HL-60 (cell line): ENCODE data around the gene UTP25.
A peak's percentile ranks its signal among the peaks of the same experiment; 100 is the strongest.

Experiments used
- DNase-seq, 2 experiments: peaks; one replicate each; pipeline ENCODE4 v3.0.0-alpha.2; 2010 to 2020; ENCODE audit warnings: low read depth in 1 of 2, low spot score in 1 of 2
- H3K27ac ChIP-seq: fragments of 250-450 bp; sonication (Bioruptor Pico); replicated peaks from 2 replicates; pipeline ENCODE4 v1.5.1; 2020; ENCODE audit warnings: mild to moderate bottlenecking, moderate library complexity
- H3K27me3 ChIP-seq: fragments of 250-450 bp; sonication (Bioruptor Pico); 2 replicates; pipeline ENCODE4 v1.5.1; 2021; ENCODE audit warnings: mild to moderate bottlenecking, moderate library complexity; ENCODE audit not compliant: insufficient read depth, poor library complexity, severe bottlenecking
- H3K4me3 ChIP-seq: replicated peaks from 2 replicates; pipeline ENCODE4 v1.5.1; 2011; ENCODE audit warnings: mild to moderate bottlenecking, control low read depth, low read length; ENCODE audit not compliant: insufficient read depth
- GABPA ChIP-seq: IDR thresholded peaks from 2 replicates; pipeline ENCODE4 v1.6.1; 2012; ENCODE audit warnings: low read depth
- POLR2AphosphoS5 ChIP-seq: IDR thresholded peaks from 2 replicates; pipeline ENCODE4 v1.6.1; 2012; ENCODE audit warnings: low read depth
- REST ChIP-seq: IDR thresholded peaks from 2 replicates; pipeline ENCODE4 v1.6.1; 2012; ENCODE audit warnings: low read depth; ENCODE audit not compliant: insufficient replicate concordance
- SPI1 ChIP-seq: IDR thresholded peaks from 2 replicates; pipeline ENCODE4 v1.6.1; 2012; ENCODE audit warnings: low read depth, mild to moderate bottlenecking, borderline replicate concordance
- TF ChIP-seq, protein P1 (sequence below): IDR thresholded peaks from one replicate; pipeline ENCODE4 v1.5.1; 2011; ENCODE audit warnings: low read length, control low read depth, inconsistent platforms; ENCODE audit not compliant: insufficient read depth

UTP25 gene

GRCh38 chr1:209883341-209883971, 55.7 kb downstream of the UTP25 start:
- H3K27ac ChIP-seq: no peak overlapping the region

DNA sequence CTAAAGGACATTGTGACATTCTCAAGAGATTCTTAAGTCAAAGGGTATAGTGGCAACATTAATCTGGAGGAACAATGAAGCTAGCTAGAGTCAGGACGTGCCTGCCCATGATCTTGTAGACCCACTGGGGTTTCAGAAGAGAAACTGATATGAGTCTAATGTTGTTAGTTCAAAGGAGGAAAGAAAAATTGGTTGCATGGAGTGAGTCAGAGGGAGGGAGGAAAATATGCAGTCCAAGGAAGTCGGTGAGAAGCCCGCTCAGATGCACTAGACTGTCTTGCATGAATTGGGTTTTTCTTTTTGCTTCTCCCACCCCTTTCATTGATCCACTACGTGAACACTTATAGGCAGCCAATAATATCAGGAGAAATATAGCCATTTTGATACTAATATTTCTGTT, 56.5 kb downstream of the UTP25 start:
- DNase-seq: no peak
- H3K27me3 ChIP-seq: peaks cover 5% of the 10 kb centered on the region
- H3K4me3 ChIP-seq: no peak overlapping the region
- no peak overlapping the region for H3K27ac ChIP-seq
- no peak for TF ChIP-seq SPI1
- TF ChIP-seq, protein P1, sequence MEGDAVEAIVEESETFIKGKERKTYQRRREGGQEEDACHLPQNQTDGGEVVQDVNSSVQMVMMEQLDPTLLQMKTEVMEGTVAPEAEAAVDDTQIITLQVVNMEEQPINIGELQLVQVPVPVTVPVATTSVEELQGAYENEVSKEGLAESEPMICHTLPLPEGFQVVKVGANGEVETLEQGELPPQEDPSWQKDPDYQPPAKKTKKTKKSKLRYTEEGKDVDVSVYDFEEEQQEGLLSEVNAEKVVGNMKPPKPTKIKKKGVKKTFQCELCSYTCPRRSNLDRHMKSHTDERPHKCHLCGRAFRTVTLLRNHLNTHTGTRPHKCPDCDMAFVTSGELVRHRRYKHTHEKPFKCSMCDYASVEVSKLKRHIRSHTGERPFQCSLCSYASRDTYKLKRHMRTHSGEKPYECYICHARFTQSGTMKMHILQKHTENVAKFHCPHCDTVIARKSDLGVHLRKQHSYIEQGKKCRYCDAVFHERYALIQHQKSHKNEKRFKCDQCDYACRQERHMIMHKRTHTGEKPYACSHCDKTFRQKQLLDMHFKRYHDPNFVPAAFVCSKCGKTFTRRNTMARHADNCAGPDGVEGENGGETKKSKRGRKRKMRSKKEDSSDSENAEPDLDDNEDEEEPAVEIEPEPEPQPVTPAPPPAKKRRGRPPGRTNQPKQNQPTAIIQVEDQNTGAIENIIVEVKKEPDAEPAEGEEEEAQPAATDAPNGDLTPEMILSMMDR: no peak
- no peak for TF ChIP-seq REST
- TF ChIP-seq POLR2AphosphoS5: no peak
- TF ChIP-seq GABPA: no peak

More at GRCh38 chr1:209883341-209883971, 55.7 kb downstream of the UTP25 start:
- no peak for DNase-seq
- no peak overlapping the region for H3K4me3 ChIP-seq
- peaks cover 5% of the 10 kb centered on the region for H3K27me3 ChIP-seq
- TF ChIP-seq POLR2AphosphoS5: no peak
- TF ChIP-seq, protein P1: no peak
- TF ChIP-seq SPI1: no peak
- TF ChIP-seq REST: no peak
- TF ChIP-seq GABPA: no peak

DNA sequence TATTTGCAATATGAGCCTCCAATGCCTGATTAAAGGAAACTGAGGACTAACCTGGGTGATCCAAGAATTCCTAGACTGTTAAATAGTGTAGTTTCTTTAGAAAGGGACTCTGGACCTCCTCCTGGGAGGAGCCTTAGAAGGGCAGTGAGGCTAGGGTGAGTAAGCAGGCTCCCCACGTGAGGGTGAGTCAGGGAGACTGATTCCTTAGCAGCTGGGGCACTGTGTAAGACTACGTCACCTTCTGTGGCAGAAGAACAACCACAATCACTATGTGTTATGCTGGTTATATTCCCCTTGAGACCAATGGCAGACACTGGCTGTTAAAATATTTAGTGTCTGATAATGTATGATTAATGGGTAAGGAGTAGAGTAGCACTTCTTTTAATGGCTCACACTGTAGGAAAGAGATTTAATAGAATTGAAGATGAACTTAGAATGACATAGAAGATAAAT, 56.9 kb downstream of the UTP25 start:
- H3K27ac ChIP-seq: no peak overlapping the region
- peak; percentile 14 to 55 for DNase-seq

More for the DNA sequence above, 56.9 kb downstream of the UTP25 start:
- peaks cover 5% of the 10 kb centered on the region for H3K27me3 ChIP-seq
- H3K4me3 ChIP-seq: no peak overlapping the region
- no peak for TF ChIP-seq POLR2AphosphoS5
- TF ChIP-seq, protein P1: no peak
- TF ChIP-seq REST: no peak
- no peak for TF ChIP-seq GABPA
- TF ChIP-seq SPI1: no peak
